ENCODE data around the gene ADCY7.
A peak's percentile ranks its signal among the peaks of the same experiment; 100 is the strongest.

- TF ChIP-seq CTCF (IDR thresholded peaks at IDR 0.05 in 8 of 11, conservative IDR thresholded peaks at IDR 0.05 in 3 of 11) (no peak), POLR2AphosphoS5 (IDR thresholded peaks at IDR 0.05) (peak in 2 of 3 donors; percentile 18 to 56)
Measured at GRCh38 chr16:50308237-50308965, 42.0 kb downstream of the ADCY7 start.
